ENCODE measurements around the gene L3MBTL4. TPM values are rescaled to one million over a fixed set of nuclear protein-coding genes. Genes with fewer than 3 reads are reported as not detected.

The L3MBTL4 gene
- total RNA-seq, 1 experiment from 2014 or later, result 0.87 TPM

- Histone ChIP-seq H3K4me1 (ENCODE audit: control insufficient read depth, insufficient read depth, low read length) (no peaks in the 10 kb centered on the region), H3K4me3 (ENCODE audit: low read depth in 2 of 2, low read length in 2 of 2) (no peak overlapping the region), H3K9me3 (ENCODE audit: control insufficient read depth, insufficient read depth, low read depth, low read length) (no peaks in the 10 kb centered on the region), H3K27me3 (ENCODE audit: control insufficient read depth, insufficient read depth, low read length) (no peaks in the 10 kb centered on the region), H3K27ac (ENCODE audit: low read length) (no peak overlapping the region), H3K36me3 (ENCODE audit: control insufficient read depth, insufficient read depth, low read length) (no peaks in the 10 kb centered on the region)
- in situ Hi-C loops (cut with HindIII; ENCODE audit: low pct_unique_long_range_greater_than_20kb, low sequenced_read_pairs) (no loop called here), intact Hi-C loops (cut with micrococcal nuclease; ENCODE audit: unreplicated experiment) (no loop called here)
- TF ChIP-seq SIN3A (IDR thresholded peaks at IDR 0.05; ENCODE audit: borderline replicate concordance, insufficient read depth, low read depth, low read length), result no peak
- no peak for TF ChIP-seq TCF7L2 (IDR thresholded peaks at IDR 0.05; ENCODE audit: low read depth, low read length)
- TF ChIP-seq REST (IDR thresholded peaks at IDR 0.05; ENCODE audit: insufficient read depth in 1 of 2, low read depth in 2 of 2, low read length in 1 of 2), result no peak
- no peak for TF ChIP-seq POLR2AphosphoS5 (IDR thresholded peaks at IDR 0.05; ENCODE audit: low read depth, low read length)
- TF ChIP-seq, protein P1, sequence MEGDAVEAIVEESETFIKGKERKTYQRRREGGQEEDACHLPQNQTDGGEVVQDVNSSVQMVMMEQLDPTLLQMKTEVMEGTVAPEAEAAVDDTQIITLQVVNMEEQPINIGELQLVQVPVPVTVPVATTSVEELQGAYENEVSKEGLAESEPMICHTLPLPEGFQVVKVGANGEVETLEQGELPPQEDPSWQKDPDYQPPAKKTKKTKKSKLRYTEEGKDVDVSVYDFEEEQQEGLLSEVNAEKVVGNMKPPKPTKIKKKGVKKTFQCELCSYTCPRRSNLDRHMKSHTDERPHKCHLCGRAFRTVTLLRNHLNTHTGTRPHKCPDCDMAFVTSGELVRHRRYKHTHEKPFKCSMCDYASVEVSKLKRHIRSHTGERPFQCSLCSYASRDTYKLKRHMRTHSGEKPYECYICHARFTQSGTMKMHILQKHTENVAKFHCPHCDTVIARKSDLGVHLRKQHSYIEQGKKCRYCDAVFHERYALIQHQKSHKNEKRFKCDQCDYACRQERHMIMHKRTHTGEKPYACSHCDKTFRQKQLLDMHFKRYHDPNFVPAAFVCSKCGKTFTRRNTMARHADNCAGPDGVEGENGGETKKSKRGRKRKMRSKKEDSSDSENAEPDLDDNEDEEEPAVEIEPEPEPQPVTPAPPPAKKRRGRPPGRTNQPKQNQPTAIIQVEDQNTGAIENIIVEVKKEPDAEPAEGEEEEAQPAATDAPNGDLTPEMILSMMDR (IDR thresholded peaks at IDR 0.05), result no peak
- DNase-seq (ENCODE audit: low read depth, low spot score), result no peak
- ATAC-seq, result no peak
- ChIA-PET POLR2A (no interaction called here), CTCF (no interaction called here)
- no TSS peak for BruUV-seq (replicated peaks)
Observed at GRCh38 chr18:5961097-5961827, 453.4 kb downstream of the L3MBTL4 start.

GRCh38 chr18:5958822-5959221 is 455.9 kb downstream of the L3MBTL4 start:
- H3K27me3 ChIP-seq (ENCODE audit: control insufficient read depth, insufficient read depth, low read length), result no peaks in the 10 kb centered on the region
- H3K36me3 ChIP-seq (ENCODE audit: control insufficient read depth, insufficient read depth, low read length), result no peaks in the 10 kb centered on the region
- CTCF ChIA-PET, result no interaction called here
- no peaks in the 10 kb centered on the region for H3K4me1 ChIP-seq (ENCODE audit: control insufficient read depth, insufficient read depth, low read length)
- ATAC-seq, result no peak
- TF ChIP-seq POLR2AphosphoS5 (IDR thresholded peaks at IDR 0.05; ENCODE audit: low read depth, low read length) (no peak), SIN3A (IDR thresholded peaks at IDR 0.05; ENCODE audit: borderline replicate concordance, insufficient read depth, low read depth, low read length) (no peak), REST (IDR thresholded peaks at IDR 0.05; ENCODE audit: insufficient read depth in 1 of 2, low read depth in 2 of 2, low read length in 1 of 2) (no peak), TCF7L2 (IDR thresholded peaks at IDR 0.05; ENCODE audit: low read depth, low read length) (no peak)
- TF ChIP-seq, protein P1 (IDR thresholded peaks at IDR 0.05), result no peak
- H3K4me3 ChIP-seq (ENCODE audit: low read depth in 2 of 2, low read length in 2 of 2), result no peak overlapping the region
- no TSS peak for BruUV-seq (replicated peaks)
- DNase-seq (ENCODE audit: low read depth, low spot score), result no peak
- in situ Hi-C loops (cut with HindIII; ENCODE audit: low pct_unique_long_range_greater_than_20kb, low sequenced_read_pairs), result no loop called here
- intact Hi-C loops (cut with micrococcal nuclease; ENCODE audit: unreplicated experiment), result no loop called here
- H3K27ac ChIP-seq (ENCODE audit: low read length), result no peak overlapping the region
- POLR2A ChIA-PET, result no interaction called here
- H3K9me3 ChIP-seq (ENCODE audit: control insufficient read depth, insufficient read depth, low read depth, low read length), result no peaks in the 10 kb centered on the region

All from Panc1 (cell line).